Keratinocyte (primary cell): ENCODE data around the gene MMD. TPM values are rescaled to one million over a fixed set of nuclear protein-coding genes. Genes with fewer than 3 reads are reported as not detected.

Experiments
- DNase-seq: peaks from one replicate; pipeline ENCODE4 v3.0.0-alpha.2; 2011; ENCODE audit warnings: low read depth, missing footprints, low spot score
- FAIRE-seq: peaks from 2 replicates; lab custom pipeline; 2011; peaks lifted over from hg19 to GRCh38; lab: Jason Lieb, UNC
- H2AFZ ChIP-seq: 2 replicates; pipeline ENCODE4 v1.6.0; 2012; ENCODE audit warnings: low read length, control low read depth, inconsistent platforms; ENCODE audit not compliant: control insufficient read depth
- H3K27ac ChIP-seq: 2 replicates; pipeline ENCODE4 v1.5.1; 2011; ENCODE audit warnings: low read length; ENCODE audit not compliant: control insufficient read depth, insufficient read depth
- H3K27me3 ChIP-seq: 3 replicates; pipeline ENCODE4 v1.6.0; 2011; ENCODE audit warnings: low read length; ENCODE audit not compliant: control insufficient read depth, insufficient read depth; ENCODE audit errors: extremely low read depth
- H3K36me3 ChIP-seq, 2 experiments: 2 replicates in 1 of 2; 3 replicates in 1 of 2; pipeline ENCODE4 v1.5.1; 2011; ENCODE audit warnings: low read length in 2 of 2, mild to moderate bottlenecking in 1 of 2; ENCODE audit not compliant: control insufficient read depth in 2 of 2, insufficient read depth in 2 of 2; ENCODE audit errors: extremely low read depth in 1 of 2
- H3K4me1 ChIP-seq: 3 replicates; pipeline ENCODE4 v1.5.1; 2011; ENCODE audit warnings: low read length; ENCODE audit not compliant: control insufficient read depth, insufficient read depth; ENCODE audit errors: extremely low read depth
- H3K4me2 ChIP-seq: 3 replicates; pipeline ENCODE4 v1.6.0; 2011; ENCODE audit warnings: low read depth, low read length; ENCODE audit not compliant: control insufficient read depth, insufficient read depth; ENCODE audit errors: extremely low read depth
- H3K4me3 ChIP-seq, 3 experiments: fragments of 200-600 bp in 1 of 3; sonication (generic) in 1 of 3; 2 replicates in 2 of 3; 3 replicates in 1 of 3; pipeline ENCODE4 v1.5.1; 2011 to 2016; ENCODE audit warnings: low read length in 3 of 3, mild to moderate bottlenecking in 3 of 3, control low read depth in 2 of 3, inconsistent platforms in 1 of 3, low read depth in 1 of 3, mixed read lengths in 1 of 3, mixed run types in 1 of 3, moderate library complexity in 1 of 3; ENCODE audit not compliant: control insufficient read depth in 2 of 3, insufficient read depth in 2 of 3; ENCODE audit errors: extremely low read depth in 1 of 3
- H3K79me2 ChIP-seq: 2 replicates; pipeline ENCODE4 v1.6.0; 2012; ENCODE audit warnings: low read length; ENCODE audit not compliant: control insufficient read depth, insufficient read depth
- H3K9ac ChIP-seq: 3 replicates; pipeline ENCODE4 v1.6.0; 2011; ENCODE audit warnings: low read length; ENCODE audit not compliant: control insufficient read depth, insufficient read depth; ENCODE audit errors: extremely low read depth
- H3K9me1 ChIP-seq: 3 replicates; pipeline ENCODE4 v1.6.0; 2011; ENCODE audit warnings: low read length; ENCODE audit not compliant: control insufficient read depth, insufficient read depth; ENCODE audit errors: extremely low read depth
- H3K9me3 ChIP-seq: 2 replicates; pipeline ENCODE4 v1.5.1; 2012; ENCODE audit warnings: low read depth, low read length; ENCODE audit not compliant: control insufficient read depth
- H4K20me1 ChIP-seq: 3 replicates; pipeline ENCODE4 v1.6.0; 2011; ENCODE audit warnings: low read length; ENCODE audit not compliant: control insufficient read depth, insufficient read depth; ENCODE audit errors: extremely low read depth
- EZH2 ChIP-seq: IDR thresholded peaks from one replicate; pipeline ENCODE4 v1.6.1; 2012; ENCODE audit warnings: inconsistent platforms, mild to moderate bottlenecking, low read length, moderate library complexity
- dilution Hi-C: fragments of 300-500 bp; cut with MboI; formaldehyde crosslinking; loops from one replicate; pipeline ENCODE4 v1.7.0; 2020; ENCODE audit warnings: low sequenced_read_pairs; ENCODE audit not compliant: extremely low pct_ligation_motif_present
- polyA plus RNA-seq, 5 experiments: library from polyadenylated mRNA; depleted of rRNA in 3 of 5; stranded (reverse) in 3 of 5; stranded (forward) in 1 of 5; unstranded in 1 of 5; fragments of >200 nt; gene quantifications; 1 replicate in 1 of 5; 2 replicates in 3 of 5; 3 replicates in 1 of 5; pipeline versions ENCODE4 v1.2.1 to v1.2.3, GENCODE V29; 2011 to 2012; ENCODE audit warnings: missing spikeins in 2 of 5, low read depth in 1 of 5, low replicate concordance in 1 of 5
- TF ChIP-seq, protein P1 (sequence below), 3 experiments: IDR thresholded peaks in 1 of 3; conservative IDR thresholded peaks in 1 of 3; optimal IDR thresholded peaks in 1 of 3; 2 replicates in 2 of 3; 3 replicates in 1 of 3; pipeline versions ENCODE3 to v1.5.1; 2011; ENCODE audit warnings: low read length in 3 of 3, mild to moderate bottlenecking in 3 of 3, moderate library complexity in 2 of 3, control low read depth in 1 of 3, inconsistent platforms in 1 of 3; ENCODE audit not compliant: insufficient read depth in 2 of 3; ENCODE audit errors: extremely low read depth in 1 of 3

Gene MMD
- polyA plus RNA-seq, 1 donor (not counting 4 experiments of a cell fraction or from before 2014, with no cell fraction given): 6.4 TPM

DNA sequence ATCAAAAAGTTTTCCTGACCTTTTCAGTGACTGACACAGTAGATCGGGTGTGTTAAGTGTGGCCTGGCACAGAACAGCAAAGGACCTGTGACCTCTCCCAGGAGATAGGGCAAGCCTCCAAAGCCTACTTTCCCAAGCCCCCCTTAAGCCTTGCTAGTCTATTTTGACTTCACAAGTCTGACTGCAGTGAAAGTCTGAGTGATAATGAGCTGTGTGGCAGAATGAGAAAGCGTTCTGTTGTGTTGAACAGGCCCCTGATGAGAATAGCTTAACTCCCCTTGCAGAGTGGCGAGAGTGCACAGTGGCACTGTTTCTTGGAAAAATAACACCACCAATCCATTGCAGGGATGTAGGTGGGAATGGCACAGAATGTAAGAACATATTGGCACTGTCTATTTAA lies 32.8 kb downstream of the MMD start:
- Histone ChIP-seq H3K9ac (no peak overlapping the region), H3K9me3 (no peaks in the 10 kb centered on the region), H3K9me1 (no peaks in the 10 kb centered on the region), H3K27me3 (no peaks in the 10 kb centered on the region), H3K79me2 (no peaks in the 10 kb centered on the region), H4K20me1 (no peaks in the 10 kb centered on the region), H3K27ac (no peak overlapping the region), H3K36me3 (no peaks in the 10 kb centered on the region), H3K4me2 (no peak overlapping the region), H2AFZ (no peak overlapping the region), H3K4me3 (no peak overlapping the region), H3K4me1 (no peaks in the 10 kb centered on the region)
- dilution Hi-C loops: no loop called here
- TF ChIP-seq, protein P1, sequence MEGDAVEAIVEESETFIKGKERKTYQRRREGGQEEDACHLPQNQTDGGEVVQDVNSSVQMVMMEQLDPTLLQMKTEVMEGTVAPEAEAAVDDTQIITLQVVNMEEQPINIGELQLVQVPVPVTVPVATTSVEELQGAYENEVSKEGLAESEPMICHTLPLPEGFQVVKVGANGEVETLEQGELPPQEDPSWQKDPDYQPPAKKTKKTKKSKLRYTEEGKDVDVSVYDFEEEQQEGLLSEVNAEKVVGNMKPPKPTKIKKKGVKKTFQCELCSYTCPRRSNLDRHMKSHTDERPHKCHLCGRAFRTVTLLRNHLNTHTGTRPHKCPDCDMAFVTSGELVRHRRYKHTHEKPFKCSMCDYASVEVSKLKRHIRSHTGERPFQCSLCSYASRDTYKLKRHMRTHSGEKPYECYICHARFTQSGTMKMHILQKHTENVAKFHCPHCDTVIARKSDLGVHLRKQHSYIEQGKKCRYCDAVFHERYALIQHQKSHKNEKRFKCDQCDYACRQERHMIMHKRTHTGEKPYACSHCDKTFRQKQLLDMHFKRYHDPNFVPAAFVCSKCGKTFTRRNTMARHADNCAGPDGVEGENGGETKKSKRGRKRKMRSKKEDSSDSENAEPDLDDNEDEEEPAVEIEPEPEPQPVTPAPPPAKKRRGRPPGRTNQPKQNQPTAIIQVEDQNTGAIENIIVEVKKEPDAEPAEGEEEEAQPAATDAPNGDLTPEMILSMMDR (optimal IDR thresholded peaks at IDR 0.05 in 1 of 3, IDR thresholded peaks at IDR 0.05 in 1 of 3, conservative IDR thresholded peaks at IDR 0.05 in 1 of 3; ENCODE audit: extremely low read depth in 1 of 3, insufficient read depth in 2 of 3, low read length in 3 of 3): no peak
- DNase-seq (no peak), FAIRE-seq (no peak)

DNA sequence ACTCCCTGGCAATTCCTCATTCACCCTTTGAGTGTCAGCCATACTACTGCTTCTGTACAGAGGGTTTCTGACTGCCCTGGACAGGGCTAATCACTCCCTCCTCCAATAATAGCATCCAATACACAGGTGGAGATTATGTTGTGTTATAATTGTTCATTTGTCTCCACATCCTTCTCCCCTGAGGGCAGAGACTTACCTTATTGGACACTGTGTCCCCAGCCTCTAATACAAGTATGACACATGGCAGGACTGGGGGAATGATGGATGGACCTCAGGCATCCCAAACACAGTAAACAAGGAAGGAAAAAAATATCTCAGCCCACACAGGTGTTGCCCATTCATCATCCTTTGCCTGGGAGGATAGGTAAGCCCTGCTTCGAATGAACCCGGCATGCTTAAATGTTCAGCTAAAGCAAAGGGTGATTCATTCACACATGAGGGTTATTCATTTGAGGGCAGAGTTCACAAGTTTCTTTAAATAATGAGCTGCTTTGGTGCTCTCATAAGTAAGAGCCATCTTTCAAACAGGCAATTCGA lies 34.8 kb downstream of the MMD start:
- H2AFZ ChIP-seq: no peak overlapping the region
- H4K20me1 ChIP-seq: no peaks in the 10 kb centered on the region
- no peak overlapping the region for H3K27ac ChIP-seq
- no peak overlapping the region for H3K9ac ChIP-seq
- no peak for TF ChIP-seq EZH2
- TF ChIP-seq, protein P1 (optimal IDR thresholded peaks at IDR 0.05 in 1 of 3, IDR thresholded peaks at IDR 0.05 in 1 of 3, conservative IDR thresholded peaks at IDR 0.05 in 1 of 3; ENCODE audit: extremely low read depth in 1 of 3, insufficient read depth in 2 of 3, low read length in 3 of 3): no peak
- H3K9me1 ChIP-seq: no peaks in the 10 kb centered on the region
- dilution Hi-C loops: no loop called here
- FAIRE-seq: no peak
- H3K9me3 ChIP-seq: no peaks in the 10 kb centered on the region
- H3K36me3 ChIP-seq: no peaks in the 10 kb centered on the region
- no peaks in the 10 kb centered on the region for H3K27me3 ChIP-seq
- H3K4me3 ChIP-seq: no peak overlapping the region
- no peaks in the 10 kb centered on the region for H3K79me2 ChIP-seq
- H3K4me1 ChIP-seq: no peaks in the 10 kb centered on the region
- no peak for DNase-seq
- no peak overlapping the region for H3K4me2 ChIP-seq
